ENCODE data around the gene ABCC3. TPM values are rescaled to one million over a fixed set of nuclear protein-coding genes. Genes with fewer than 3 reads are reported as not detected.

ABCC3 gene
- total and polyA plus RNA-seq, 9 of the 15 experiments (the other 6 are each of a cell fraction or from before 2014, with no cell fraction given), result 0.03 to 1.6 (median 0.42) TPM; not detected in 5

- TF ChIP-seq MLLT1 (IDR thresholded peaks at IDR 0.05) (no peak), CHCHD3 (CRISPR knock-in tag; IDR thresholded peaks at IDR 0.05) (no peak), ZNF518B (CRISPR knock-in tag; IDR thresholded peaks at IDR 0.05) (no peak), FOXJ3 (CRISPR knock-in tag; IDR thresholded peaks at IDR 0.05) (no peak), MEF2D (tag; conservative IDR thresholded peaks at IDR 0.05; ENCODE audit: low read depth) (no peak), HMG20B (CRISPR knock-in tag; IDR thresholded peaks at IDR 0.05) (no peak), SNIP1 (IDR thresholded peaks at IDR 0.05; ENCODE audit: low read depth) (no peak), KAT7 (CRISPR knock-in tag; IDR thresholded peaks at IDR 0.05; ENCODE audit: borderline replicate concordance) (no peak)
- TF ChIP-seq, protein P1, sequence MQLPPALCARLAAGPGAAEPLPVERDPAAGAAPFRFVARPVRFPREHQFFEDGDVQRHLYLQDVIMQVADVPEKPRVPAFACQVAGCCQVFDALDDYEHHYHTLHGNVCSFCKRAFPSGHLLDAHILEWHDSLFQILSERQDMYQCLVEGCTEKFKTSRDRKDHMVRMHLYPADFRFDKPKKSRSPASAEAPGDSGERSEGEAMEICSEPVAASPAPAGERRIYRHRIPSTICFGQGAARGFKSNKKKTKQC (CRISPR knock-in tag; IDR thresholded peaks at IDR 0.05), result no peak
Observed at GRCh38 chr17:50731575-50732460, 97.1 kb downstream of the ABCC3 start (continued).
